Thoracic aorta (tissue), 2 donors: ENCODE results near the gene HDAC4. TPM values are rescaled to one million over a fixed set of nuclear protein-coding genes. Genes with fewer than 3 reads are reported as not detected.

Experiments
- ATAC-seq: fragments of 150-250 bp; one replicate; pipeline ENCODE4 v1.8.0; 2017; ENCODE audit warnings: low read depth; ENCODE audit not compliant: insufficient number of reproducible peaks, low FRiP score
- DNase-seq: peaks from one replicate; pipeline ENCODE4 v3.0.0-alpha.2; 2020; ENCODE audit warnings: low spot score
- H3K27ac ChIP-seq, 2 donors: fragments of 200-600 bp; sonication (generic); 1 replicate in 1 of 2; 2 replicates in 1 of 2; pipeline ENCODE4 v1.5.1; 2016; ENCODE audit warnings: mild to moderate bottlenecking in 2 of 2, moderate library complexity in 2 of 2
- H3K27me3 ChIP-seq: fragments of 200-600 bp; sonication (generic); replicated peaks from 2 replicates; pipeline ENCODE4 v1.6.0; 2016; ENCODE audit warnings: mild to moderate bottlenecking; ENCODE audit not compliant: insufficient read depth
- H3K36me3 ChIP-seq: fragments of 200-600 bp; sonication (generic); one replicate; pipeline ENCODE4 v1.5.1; 2016
- H3K4me1 ChIP-seq, 2 donors: fragments of 200-600 bp; sonication (generic); 1 replicate in 1 of 2; 2 replicates in 1 of 2; pipeline versions ENCODE4 v1.5.1 to v1.6.0; 2016; ENCODE audit warnings: low read depth in 2 of 2, mild to moderate bottlenecking in 1 of 2; ENCODE audit not compliant: control insufficient read depth in 1 of 2
- H3K4me3 ChIP-seq: fragments of 200-600 bp; sonication (generic); 2 replicates; pipeline ENCODE4 v1.5.1; 2016; ENCODE audit warnings: mild to moderate bottlenecking
- H3K9me3 ChIP-seq: fragments of 200-600 bp; sonication (generic); 2 replicates; pipeline ENCODE4 v1.5.1; 2016
- total RNA-seq, 2 donors: library from RNA; depleted of rRNA; stranded (reverse); fragments of >200 nt; gene quantifications; one replicate each; pipeline versions ENCODE4 v1.1.0 to v1.2.3, GENCODE V29; 2016
- TF ChIP-seq, protein P1 (sequence below): fragments of 200-600 bp; sonication (generic); IDR thresholded peaks from one replicate; pipeline ENCODE4 v1.5.1; 2019; ENCODE audit warnings: antibody characterized with exemption

HDAC4 gene
- total RNA-seq, 2 donors from 2014 or later: 79.2 to 163 TPM

DNA sequence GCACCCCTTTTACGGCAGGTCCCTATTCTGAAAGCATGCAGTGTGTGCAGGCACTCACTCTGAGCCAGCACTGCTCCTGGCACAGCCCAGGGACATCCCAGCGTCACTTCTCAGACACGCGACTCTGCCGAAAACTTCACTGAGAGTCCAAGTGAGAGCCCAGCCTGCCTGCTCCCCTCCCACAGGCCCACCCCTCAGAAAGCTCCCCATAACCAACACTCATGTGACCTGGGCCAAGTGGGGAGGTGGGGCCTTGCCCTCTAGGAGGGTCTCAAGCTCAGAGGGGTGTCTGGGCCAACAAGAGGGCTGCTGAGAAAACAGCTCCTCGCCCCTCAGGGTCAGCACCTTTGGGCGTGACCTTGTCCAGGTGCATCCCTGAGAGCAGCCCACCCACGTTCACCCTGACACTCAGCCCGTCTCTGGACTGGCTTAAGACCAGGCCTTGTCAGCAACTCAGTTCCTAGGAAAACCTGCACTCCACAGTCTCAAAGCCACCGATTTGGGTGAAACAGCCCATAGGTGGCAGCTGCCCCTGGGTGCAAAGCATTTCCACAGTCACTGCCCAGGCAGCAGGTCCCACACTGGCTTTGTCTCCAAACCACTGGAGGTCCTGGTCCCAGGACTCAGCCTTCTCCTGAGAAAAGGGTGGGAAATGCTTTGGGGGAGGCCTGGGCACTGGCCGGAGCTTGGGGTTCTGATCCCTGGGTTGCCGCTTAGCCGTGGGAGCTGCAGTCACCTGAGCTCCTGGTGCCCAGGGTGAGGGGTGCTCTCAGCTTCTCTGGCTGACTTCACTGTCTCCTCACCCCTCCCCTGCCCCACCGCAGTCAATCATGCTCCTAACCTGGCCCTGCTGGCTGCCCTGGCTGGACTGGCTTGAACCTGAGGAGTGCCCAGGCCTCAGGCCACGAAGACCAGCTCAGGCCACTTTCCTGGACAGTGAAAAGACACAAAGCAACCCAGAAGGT is 209.6 kb downstream of the HDAC4 start:
- H3K36me3 ChIP-seq: no peaks in the 10 kb centered on the region
- no peak overlapping the region for H3K27ac ChIP-seq
- no peaks in the 10 kb centered on the region for H3K4me1 ChIP-seq
- no peaks in the 10 kb centered on the region for H3K9me3 ChIP-seq
- TF ChIP-seq, protein P1, sequence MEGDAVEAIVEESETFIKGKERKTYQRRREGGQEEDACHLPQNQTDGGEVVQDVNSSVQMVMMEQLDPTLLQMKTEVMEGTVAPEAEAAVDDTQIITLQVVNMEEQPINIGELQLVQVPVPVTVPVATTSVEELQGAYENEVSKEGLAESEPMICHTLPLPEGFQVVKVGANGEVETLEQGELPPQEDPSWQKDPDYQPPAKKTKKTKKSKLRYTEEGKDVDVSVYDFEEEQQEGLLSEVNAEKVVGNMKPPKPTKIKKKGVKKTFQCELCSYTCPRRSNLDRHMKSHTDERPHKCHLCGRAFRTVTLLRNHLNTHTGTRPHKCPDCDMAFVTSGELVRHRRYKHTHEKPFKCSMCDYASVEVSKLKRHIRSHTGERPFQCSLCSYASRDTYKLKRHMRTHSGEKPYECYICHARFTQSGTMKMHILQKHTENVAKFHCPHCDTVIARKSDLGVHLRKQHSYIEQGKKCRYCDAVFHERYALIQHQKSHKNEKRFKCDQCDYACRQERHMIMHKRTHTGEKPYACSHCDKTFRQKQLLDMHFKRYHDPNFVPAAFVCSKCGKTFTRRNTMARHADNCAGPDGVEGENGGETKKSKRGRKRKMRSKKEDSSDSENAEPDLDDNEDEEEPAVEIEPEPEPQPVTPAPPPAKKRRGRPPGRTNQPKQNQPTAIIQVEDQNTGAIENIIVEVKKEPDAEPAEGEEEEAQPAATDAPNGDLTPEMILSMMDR: no peak
- no peak for ATAC-seq
- no peak overlapping the region for H3K4me3 ChIP-seq
- no peak for DNase-seq
- H3K27me3 ChIP-seq: no peaks in the 10 kb centered on the region

DNA sequence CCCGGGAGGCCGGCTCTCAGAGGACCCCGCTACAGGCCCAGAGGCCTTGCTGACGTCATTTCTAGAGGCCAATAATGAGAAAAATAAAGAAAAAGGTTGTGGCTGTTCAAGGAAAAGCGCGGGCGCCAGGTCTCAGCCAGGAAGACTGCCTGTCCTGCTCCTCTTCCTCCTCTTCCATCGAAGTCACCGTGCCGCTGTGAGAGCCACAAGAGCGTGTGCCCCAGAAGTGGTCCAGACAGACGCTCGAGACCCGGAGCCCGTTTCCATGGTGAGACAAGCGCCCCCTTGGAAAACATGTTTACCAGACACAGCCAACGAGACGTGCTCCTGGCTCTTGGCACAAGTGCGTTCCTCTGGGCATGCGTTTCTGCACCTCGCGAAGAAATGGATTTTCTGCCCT is 210.5 kb downstream of the HDAC4 start:
- H3K36me3 ChIP-seq: peaks cover 4% of the 10 kb centered on the region
- H3K4me1 ChIP-seq: no peaks in the 10 kb centered on the region
- no peak overlapping the region for H3K27ac ChIP-seq
- H3K27me3 ChIP-seq: no peaks in the 10 kb centered on the region
- no peak overlapping the region for H3K4me3 ChIP-seq
- TF ChIP-seq, protein P1: no peak
- DNase-seq: no peak
- ATAC-seq: no peak
- H3K9me3 ChIP-seq: no peaks in the 10 kb centered on the region

DNA sequence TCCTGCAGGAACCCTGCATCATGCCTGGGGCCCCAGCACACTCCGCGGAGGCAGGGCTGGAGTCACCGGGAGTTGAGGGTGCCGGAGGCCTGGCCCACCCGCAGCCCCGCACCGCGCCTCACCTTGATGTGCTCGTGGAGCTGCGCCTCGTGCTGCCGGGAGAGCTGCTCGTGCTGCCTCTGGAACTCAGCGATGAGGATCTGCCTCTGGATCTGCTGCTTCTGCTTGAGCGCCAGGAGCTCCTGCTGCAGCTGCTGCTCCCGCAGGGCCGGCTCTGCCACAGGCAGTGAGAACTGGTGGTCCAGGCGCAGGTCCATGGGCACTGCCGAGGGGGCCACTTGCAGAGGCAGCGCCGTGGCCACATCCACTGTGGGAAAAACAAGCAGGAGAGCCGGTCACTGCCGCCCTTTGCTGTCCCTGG is 211.1 kb downstream of the HDAC4 start:
- Histone ChIP-seq H3K27ac (no peak overlapping the region), H3K27me3 (no peaks in the 10 kb centered on the region), H3K9me3 (no peaks in the 10 kb centered on the region), H3K4me1 (no peaks in the 10 kb centered on the region), H3K36me3 (peaks cover 4% of the 10 kb centered on the region), H3K4me3 (no peak overlapping the region)
- DNase-seq: no peak
- TF ChIP-seq, protein P1: no peak
- ATAC-seq: no peak

DNA sequence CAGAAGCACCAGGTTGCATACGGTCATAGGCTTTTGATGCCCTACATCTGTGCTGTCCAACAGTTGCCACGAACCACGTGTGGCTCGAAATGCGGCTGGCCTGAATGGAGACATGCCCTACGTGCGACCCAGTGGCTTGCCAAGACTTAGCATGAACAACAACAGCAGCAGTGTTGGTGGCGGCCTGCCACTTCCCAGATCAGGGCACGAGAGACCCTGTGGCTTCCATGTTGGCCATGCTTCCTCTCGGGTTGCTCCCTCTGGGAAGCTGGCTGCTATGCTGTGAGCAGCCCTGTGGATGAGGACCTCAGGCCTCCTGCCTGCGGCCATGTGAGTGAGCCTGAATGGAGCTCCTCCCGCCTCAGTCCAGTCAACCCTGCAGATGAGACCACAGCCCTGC is 212.3 kb downstream of the HDAC4 start:
- peaks cover 4% of the 10 kb centered on the region for H3K36me3 ChIP-seq
- no peak for ATAC-seq

More for the DNA sequence above, 212.3 kb downstream of the HDAC4 start:
- H3K4me1 ChIP-seq: no peaks in the 10 kb centered on the region
- no peak overlapping the region for H3K4me3 ChIP-seq
- no peak overlapping the region for H3K27ac ChIP-seq
- TF ChIP-seq, protein P1: no peak
- DNase-seq: no peak
- no peaks in the 10 kb centered on the region for H3K27me3 ChIP-seq
- no peaks in the 10 kb centered on the region for H3K9me3 ChIP-seq
